OCI-LY7 (cell line): ENCODE data around the gene NCKAP1.

Experiments
- CTCF ChIP-seq: fragments of 200-600 bp; sonication (generic); conservative IDR thresholded peaks from 2 replicates; pipeline ENCODE4 v1.5.1; 2014; ENCODE audit warnings: mild to moderate bottlenecking, antibody characterized with exemption, low read length, moderate library complexity, mixed read lengths
- EZH2phosphoT487 ChIP-seq: fragments of 200-600 bp; sonication (generic); IDR thresholded peaks from 2 replicates; pipeline ENCODE4 v1.6.1; 2018; ENCODE audit warnings: low read depth, borderline replicate concordance, mild to moderate bottlenecking, mixed run types, antibody characterized with exemption, low read length, moderate library complexity, mixed read lengths

DNA sequence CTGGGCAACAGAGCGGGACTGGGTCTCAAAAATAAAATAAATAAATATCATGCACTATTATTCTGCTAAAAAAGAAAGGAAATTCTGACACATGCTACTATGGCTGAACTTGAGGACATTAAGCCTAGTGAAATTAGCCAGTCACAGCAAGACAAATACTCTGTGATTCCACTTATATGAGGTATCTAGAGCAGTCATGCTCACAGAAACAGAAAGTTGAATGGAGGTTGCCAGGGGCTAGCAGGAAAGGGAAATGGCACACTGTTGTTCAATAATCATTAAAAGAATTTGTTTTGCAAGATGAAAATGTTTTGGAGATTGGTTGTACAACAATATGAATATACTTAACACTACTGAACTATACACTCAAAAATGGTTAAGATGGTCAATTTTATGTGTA is 60.8 kb downstream of the NCKAP1 start:
- TF ChIP-seq CTCF, result no peak
- no peak for TF ChIP-seq EZH2phosphoT487
